Stimulated activated CD8-positive, alpha-beta memory T cell treated with anti-CD3 and anti-CD28 coated beads, Interleukin-2, amount 100 ng/mL, for 1 hour (primary cell): ENCODE data around the gene PLSCR5.
A peak's percentile ranks its signal among the peaks of the same experiment; 100 is the strongest.

Experiments used
- DNase-seq, 2 donors: peaks; one replicate each; pipeline ENCODE4 v3.0.0-alpha.2; 2020; ENCODE audit warnings: low read depth in 2 of 2

Gene PLSCR5

DNA sequence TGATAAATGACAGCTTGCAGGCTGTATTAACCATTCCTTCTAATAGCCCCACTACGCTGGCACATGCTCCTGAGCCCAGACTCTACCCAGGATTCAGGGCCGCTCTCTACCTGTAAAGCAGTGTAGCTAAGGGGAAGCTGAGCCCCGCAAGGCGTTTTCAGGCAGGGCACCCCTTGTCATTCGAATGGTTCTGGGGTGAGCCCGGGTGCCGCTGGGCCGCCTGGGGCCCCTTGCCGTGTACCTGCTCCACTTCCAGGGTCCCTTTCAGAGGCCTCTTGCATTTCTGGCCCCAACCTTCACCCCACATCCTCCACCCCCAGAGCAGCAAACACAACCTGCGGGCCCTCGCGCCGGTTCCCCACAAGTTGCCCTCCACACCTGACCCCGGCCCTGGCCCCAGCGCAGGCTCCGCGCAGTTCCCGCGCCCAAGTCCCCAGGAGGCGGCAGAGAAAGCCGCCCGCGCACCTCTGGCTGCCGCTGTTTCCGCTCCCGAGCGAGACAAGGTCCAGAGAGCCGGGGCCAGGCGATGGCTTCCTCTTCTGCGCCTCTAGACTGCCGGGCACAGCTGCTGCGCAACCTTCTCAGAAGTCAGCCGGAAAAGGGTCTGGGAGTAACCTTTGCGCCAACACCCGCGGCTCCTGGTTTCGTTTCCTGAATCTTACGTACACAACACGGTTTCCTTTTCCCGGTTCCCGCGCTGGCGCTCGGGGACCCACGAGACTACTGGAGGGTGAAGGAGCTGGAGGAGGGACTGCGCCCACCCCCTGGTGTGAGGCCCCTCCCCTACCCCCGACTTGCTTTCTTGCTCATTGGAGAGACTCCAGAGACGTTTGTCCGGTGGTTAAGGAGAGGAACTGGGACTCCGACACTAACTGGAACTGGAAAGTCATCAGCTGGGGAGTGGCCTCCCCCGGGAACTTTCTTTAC lies 60.9 kb downstream of the PLSCR5 start, which contains the start of gene PLSCR1:
TSS of gene PLSCR1 (minus strand) at position 606 of the 927 bp plus-strand sequence. CDS start 8,055 bp downstream, outside the sequence.
- peak; percentile 42 to 67 for DNase-seq

GRCh38 chr3:146543461-146544001 lies 61.6 kb downstream of the PLSCR5 start:
- no peak for DNase-seq

DNA sequence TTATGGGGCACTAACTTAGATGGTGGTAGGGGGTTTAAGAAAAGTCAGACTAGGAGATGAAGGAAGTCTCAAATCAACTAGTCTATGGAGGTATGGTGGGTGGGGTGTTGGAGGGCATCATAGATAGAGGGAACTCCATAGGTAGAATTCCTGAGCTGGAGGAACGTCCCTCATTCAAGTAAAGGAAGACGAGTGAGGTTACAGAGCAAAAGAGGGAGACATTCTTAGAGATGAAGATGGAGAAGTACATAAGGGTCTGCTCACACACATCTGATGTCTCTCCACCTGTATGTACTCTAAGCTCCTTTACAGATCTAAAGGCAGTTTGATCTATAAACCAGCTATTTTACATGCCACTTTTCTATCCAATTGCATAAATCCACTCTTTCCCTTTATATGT lies 62.2 kb downstream of the PLSCR5 start:
- DNase-seq, result no peak

DNA sequence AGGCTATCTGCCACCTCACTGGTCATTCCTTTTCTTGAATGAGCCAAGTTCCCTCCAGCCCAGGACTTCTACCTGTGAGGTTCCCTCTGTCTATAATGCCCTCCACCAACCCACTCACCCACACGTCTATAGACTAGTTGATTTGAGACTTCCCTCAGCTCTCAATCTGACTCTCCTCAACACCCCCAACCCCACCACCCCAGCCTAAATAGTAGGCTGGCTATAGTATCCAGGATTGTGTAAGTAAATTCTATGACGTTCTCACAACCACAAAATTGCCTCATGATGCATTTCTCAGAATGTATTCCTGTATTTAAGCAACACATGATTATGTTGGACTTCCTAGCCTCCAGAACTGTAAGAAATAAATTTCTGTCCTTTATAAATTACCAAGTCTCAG lies 63.0 kb downstream of the PLSCR5 start:
- no peak for DNase-seq

DNA sequence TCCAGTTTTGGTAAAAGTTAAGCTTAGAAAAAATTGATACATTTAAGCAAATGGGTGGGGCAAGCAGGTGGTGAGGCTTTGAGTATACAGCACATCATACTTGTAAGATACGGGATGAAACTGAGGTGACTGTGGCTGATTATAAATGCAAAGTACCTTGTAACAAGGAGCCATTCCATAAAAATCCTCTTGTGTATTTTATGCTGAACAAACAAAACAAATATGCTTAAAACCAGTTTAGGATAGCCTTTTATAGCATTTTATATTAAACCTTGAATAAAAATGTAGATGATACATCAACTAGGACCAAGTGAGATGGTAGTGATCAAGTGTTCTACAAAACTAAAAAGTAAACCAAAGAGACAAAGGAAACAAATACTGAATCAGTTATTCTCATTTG lies 64.2 kb downstream of the PLSCR5 start:
- DNase-seq, result no peak

GRCh38 chr3:146540236-146540635 lies 64.9 kb downstream of the PLSCR5 start:
- DNase-seq, result no peak

DNA sequence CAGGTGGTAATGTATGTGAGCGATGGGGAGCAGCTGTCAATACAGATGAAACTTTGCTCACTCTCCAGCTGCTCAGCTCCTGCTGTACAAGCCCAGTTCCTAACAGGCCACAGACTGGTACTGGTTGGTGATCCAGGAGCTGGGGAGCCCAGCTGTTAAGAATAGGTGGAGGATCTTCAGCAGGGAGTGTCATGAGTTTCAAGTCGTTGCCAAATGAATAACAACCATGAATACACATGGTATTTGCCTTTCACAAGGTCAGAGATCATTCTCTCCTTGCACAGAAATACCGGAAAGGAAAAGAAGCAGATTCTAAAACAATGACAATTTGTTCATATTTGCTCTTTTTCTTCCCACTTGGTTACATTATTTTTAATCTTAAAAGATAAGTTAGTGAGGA lies 65.8 kb downstream of the PLSCR5 start:
- DNase-seq, result no peak

GRCh38 chr3:146537603-146538002 lies 67.5 kb downstream of the PLSCR5 start:
- no peak for DNase-seq

DNA sequence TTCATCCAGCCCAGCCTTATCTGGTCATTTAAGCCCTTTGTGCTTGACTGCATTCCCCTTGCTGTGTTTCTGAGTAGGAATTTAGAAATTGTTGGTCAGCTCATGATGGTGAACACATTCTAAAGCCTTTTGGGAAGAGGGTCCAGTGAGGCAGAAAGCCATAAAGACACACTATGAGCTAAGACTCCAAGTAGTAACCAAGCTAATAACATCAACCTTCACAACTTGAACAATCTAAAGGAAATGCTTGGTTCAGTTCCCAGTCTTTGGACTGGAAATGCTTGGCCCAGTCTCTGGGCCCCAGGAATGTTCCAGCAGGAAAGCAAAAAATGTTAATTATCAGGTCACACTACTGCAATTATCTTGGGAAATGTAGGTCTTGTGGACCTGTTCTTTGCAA lies 68.5 kb downstream of the PLSCR5 start:
- no peak for DNase-seq
